GM19468 (cell line): ENCODE results near the gene NFATC1.

Experiments used
- ATAC-seq: cut with Tn5 transposase; IDR thresholded peaks from one replicate; pipeline ENCODE4 v1.9.1; 2021; ENCODE audit warnings: mild to moderate bottlenecking, moderate library complexity, moderate number of reproducible peaks; ENCODE audit not compliant: unreplicated experiment; ENCODE audit errors: extremely low read depth

Gene NFATC1

DNA sequence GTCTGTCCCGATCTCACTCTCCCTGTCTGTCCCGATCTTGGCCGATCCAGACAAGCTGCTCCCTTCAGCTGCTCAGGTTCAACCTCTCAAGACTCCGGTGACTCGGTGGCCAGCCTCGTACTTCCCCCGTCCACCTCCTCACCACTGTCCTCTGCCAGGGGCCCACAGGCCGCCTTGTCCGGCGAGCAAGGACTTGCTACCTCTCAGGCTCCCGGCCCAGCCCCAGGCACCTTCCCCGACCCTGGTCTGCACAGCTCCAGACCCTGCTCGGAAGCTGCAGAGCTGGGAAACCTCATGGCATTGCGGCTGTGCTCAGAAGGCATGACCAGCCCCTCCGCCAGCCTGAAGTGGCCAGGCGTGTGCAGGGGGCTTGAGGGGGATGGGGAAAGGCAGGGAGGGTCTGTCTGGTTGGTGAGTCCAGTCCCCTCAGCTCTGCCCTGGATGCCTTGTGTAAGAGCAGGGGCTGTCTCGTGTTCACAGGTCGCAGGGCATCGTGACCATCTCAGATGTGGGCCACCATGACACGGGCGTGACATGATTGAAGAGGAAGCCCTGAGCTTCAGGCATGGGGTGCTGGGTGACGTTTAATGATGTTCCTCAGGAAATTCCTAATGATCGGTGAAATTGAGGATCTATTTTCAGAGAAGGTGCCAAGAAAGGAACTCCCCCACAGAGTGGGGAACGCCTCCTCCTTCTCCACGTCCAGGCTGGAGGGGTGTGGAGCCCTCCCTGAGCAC, 162.6 kb downstream of the NFATC1 start:
- ATAC-seq, result no peak

DNA sequence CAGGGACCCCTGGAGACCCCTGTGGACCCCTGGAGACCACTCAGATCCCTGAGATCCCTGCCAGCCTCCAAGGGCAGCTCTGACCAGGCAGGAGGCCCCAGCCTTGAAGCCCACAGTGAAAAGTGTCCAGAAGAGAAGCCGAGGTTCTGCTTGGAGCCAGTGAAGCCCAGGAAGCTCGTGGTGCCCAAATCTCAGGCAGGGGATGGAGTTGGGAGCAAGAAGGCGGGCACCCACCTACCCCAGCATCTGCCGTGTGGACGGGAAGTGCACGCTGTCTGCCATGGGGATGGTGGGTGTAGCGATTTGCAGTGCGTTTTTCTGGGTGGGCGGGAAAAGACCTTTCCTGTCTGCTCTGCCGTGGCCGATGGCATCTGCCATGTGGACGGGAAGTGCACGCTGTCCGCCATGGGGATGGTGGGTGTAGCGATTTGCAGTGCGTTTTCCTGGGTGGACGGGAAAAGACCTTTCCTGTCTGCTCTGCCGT, 163.2 kb downstream of the NFATC1 start:
- no peak for ATAC-seq

DNA sequence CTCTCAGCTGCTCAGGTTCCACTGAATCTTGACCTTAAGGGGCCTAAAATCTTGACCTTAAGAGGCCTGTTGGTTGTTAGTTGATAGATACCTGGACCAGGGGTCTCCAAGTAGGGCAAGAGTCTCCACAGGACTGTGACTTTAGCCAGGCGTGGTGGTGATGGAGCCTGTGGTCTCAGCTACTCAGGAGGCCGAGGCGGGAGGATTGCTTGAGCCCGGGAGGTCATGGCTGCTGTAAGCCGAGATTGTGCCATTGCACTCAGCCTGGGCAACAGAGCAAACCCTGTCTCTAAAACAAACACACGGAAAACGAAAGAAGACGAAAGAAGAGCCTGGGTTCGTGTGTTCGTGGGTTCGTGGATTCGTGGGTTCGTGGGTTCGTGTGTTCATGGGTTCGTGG, 163.7 kb downstream of the NFATC1 start:
- ATAC-seq, result no peak

DNA sequence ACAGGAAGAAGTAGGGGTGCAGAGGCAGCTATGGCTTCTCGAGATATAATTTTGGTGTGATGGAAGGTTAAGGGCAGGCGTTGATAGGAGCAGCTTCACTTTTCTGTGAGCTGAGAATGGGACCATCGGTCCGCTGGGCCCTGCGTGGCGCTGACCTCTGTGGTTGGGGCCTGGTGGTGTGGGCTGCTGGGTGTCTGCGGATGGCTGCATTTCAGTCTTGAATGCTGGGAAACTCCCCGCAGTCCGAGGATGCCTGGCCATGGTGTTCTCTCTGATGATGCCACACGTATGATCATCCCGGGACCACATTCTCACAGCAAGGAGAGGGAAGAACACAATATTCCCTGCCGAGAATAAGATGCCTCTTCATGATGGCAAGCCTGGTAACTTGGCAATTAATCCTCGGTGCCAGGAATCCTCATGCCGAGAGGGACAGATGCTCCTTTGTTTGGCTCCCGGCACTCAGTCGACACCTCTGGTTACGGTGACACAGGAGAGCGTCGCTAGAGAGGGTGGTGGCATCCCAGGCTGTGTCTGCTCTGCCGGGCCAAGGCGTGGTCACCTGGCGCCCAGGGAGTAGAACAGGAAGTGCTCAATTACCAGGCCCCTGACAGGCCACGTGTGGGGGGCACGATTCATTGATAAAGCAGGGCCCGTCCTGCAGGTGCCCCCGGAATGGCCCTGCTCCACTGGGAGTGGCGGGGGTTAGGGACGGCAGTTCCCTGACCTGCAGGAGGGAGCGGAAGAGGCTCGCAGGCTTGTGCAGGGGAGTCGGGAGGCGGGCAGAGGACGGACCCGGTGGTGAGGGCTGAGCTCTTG, 164.5 kb downstream of the NFATC1 start:
- ATAC-seq, result no peak

DNA sequence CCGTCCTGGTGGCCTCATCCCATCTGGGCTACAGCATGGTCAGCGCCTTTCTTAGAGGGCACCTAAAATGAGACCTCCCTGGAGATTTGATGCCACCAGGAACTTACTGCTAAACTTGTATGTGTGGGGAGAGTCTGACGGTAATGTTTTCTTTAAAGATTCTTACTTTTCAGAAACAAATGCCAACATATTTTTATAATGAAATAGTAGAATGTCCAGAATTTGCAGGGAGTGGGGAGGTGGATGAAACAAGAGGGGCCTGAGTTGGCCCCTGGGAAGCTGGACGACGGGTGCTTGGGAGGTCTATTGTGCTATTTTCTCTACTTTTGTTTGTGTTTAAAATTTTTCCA, 165.1 kb downstream of the NFATC1 start:
- no peak for ATAC-seq

DNA sequence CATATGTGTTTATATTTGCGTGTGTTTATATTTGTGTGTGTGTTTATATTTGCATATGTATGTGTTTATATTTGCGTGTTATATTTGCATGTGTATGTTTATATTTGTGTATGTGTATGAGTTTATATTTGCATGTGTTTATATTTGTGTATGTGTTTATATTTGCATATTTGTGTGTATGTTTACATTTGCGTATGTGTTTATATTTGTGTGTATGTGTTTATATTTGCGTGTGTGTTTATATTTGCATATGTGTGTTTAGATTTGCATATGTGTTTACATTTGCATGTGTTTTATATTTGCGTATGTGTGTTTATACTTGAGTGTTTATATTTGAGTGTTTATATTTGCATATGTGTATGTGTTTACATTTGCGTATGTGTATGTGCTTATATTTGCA, 168.2 kb downstream of the NFATC1 start:
- ATAC-seq, result no peak

DNA sequence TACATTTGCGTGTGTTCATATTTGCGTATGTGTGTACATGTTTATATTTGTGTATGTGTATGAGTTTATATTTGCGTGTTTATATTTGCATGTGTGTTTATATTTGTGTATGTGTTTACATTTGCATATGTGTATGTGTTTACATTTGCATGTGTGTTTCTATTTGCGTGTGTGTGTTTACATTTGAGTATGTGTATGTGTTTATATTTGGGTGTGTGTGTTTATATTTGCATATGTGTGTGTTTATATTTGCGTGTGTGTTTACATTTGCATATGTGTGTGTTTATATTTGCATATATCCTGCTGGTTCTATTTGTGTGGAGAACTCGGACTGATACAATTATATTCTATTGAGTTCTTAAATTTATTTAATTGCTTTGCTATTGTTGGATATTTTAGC, 168.7 kb downstream of the NFATC1 start:
- ATAC-seq, result no peak

DNA sequence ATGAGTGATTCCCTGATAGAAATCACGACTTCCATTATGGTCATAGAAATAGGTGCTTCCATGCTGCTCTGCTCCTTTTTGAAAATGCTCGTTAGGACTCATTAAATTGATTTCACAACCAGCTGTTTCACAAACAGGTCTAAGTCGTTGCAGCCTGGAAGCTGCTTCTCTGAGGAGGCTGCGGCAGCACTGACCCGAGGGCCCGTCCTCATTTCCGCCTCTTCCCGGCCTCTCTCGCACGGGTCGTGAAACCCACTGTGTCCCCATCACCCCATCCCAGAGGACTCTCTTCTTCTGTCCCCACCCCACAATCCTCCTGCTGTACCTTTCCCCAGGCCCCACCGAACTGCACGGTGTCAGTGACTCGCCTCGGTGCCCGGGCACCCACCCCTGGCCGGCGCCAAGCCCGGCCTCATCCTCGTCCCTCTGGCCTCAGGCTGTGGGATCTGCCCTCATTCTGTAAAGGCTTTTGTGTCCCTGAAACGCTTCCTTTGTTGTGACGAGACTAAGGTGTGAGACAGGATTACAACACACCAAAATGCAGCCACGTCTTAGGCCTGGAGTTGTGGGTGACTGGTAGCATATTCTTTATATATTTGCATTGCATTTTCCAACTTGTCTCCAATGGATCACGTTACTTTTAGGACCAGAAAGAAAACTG, 171.2 kb downstream of the NFATC1 start:
- no peak for ATAC-seq

DNA sequence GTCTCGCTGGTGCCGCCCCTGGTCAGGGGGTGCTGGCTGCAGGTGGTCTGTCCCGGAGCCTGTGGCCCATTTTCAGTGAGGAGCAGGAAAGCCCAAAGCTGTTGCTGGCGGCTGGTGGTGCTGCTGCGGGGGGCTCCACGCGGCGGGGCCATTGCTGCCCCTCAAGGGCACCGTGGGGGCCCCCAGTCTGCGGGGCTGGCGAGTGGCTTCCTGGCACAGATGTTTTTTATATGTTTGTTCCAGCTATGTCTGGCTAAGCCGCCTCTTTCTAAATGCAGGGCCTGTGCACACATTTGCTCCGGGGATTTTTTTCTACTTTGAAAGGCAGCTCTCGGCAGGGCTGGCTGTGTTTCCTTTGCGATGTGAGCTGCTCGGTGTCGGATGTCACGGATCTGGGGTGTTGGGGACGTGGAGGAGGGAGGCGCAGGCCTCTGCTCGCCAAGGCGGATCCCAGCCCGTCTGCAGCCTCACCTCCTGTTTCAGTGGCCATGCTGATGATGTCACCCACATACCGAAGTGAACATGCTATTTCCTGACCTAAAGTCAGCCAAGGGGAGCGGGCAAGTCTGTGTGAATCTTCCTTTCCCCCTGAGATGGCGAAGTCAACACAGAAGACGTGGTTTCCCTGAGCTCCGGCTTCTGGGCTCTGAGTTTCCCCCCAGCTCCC, 171.9 kb downstream of the NFATC1 start:
- ATAC-seq, result no peak

DNA sequence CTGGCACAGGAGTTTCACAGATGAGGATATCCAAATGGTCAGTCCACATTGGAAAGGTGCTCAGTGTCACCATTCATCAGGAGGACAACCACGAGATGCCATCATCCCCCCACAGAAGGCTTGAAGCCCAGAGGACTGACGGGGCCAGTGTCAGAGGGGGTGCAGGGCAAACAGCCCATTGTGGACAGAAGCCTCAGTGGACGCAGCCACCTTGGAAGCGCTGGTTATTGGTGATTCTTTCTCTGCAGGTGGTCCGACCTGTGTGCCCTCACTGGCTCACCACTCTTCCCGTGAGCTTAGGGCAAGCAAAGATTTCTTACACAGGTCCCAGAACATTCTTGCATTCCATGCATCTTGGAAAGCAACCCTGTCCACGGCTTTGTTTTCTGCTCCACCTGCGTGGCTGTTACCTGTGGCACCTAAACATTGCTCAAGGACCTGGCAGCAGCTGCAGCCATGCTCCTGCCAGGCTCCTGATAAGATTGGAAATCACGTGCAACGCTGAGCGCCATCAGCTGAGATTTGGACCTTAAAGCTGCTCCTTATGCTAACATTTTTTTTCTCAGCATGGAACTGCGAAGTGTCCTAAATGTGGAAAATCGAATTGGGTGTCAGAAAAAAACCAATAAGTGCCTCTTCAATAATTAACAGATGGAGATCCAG, 172.9 kb downstream of the NFATC1 start:
- ATAC-seq, result no peak

DNA sequence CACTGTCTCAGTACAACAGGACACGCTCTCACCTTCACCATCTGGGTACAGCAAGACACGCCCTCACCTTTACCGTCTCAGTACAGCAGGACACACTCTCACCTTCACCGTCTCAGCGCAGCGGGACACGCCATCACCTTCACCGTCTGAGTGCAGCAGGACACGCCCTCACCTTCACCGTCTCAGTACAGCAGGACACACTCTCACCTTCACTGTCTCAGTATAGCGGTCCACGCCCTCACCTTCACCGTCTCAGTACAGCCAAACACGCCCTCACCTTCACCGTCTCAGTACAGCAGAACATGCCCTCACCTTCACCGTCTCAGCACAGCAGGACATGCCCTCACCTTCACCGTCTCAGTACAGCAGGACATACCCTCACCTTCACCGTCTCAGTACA, 174.0 kb downstream of the NFATC1 start:
- no peak for ATAC-seq

DNA sequence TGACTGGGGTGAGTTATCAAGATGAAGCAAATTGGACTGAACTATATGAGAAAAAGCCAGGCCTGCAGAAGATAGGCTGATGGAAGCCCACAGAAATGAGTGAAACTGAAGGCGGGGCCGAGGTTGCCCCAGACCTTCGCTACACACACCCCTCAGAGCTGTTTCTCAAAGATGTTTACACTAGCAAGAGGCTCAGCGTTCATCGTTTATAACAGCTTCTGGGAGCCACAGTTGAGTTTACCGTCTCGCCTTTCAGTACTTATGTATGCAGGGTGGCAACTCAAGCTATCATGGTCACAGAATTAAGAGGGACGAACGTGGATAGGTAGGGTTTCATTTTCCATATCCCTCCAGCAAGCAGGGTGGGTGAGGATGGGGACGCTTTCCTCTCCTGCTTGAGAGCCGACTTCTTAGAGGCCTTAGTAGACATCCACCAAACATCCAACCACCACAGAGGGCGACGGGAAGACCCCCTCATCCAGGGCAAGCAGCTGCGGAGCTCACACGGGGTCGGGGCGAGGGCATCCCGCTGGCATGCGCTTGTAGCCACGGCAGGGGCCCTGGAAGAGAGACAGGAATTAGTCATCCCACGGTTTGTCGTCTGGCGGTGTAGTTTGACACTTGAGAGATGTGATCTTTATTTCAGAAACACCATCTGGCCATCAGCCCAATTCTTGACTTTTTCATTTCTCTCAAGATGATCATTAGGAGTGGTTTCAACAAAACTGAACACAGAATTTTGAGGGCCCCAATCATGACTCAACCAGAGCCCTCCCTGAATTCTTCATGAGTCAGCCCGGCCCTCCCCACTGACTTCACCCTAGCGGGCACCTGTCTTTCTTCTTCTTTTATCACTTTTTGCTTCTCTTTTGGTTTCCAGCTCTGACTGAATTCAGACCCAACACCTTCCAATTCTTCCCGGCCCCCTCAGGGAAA, 174.8 kb downstream of the NFATC1 start:
- ATAC-seq, result no peak

DNA sequence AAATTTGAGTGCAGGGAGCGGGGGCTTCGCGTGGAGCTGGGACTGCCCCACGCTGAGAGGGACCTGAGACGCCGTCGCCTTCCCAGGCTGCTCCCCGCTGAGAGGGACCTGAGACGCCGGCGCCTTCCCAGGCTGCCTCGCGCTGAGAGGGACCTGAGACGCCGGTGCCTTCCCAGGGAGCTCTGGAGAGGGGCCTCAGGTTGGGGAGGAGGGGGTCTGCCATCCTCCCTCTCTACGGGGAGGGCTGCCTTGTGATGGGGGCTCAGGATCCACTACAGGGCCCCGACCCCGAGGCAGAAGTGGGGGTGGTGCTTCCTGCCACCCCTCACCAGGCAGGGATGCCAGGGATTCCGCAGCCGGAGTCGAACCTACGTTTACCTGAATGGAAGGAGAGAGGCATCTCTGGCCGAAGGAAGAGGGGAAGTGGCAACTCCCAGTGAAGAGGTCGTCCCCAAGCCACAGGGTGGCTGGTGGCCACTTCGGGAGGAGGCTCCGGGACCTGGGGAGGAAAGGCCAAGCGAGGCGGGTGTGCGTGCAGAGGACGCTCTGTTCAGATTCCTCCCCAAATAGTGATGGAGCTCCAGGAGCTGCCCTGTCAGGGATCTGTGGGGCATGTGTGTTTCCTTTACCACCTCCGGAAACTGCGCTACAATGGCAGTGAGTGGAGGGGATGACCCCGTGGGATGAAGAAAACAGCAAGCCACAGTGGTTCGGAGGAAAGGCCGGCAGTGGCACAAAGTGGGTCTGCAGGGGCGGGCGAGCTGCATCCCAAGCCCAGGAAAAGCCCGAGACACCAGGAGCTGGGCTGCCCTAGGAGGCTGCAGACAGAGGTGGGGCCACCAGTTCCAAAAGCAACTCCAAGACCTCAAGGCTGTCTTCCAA, 175.7 kb downstream of the NFATC1 start:
- no peak for ATAC-seq

DNA sequence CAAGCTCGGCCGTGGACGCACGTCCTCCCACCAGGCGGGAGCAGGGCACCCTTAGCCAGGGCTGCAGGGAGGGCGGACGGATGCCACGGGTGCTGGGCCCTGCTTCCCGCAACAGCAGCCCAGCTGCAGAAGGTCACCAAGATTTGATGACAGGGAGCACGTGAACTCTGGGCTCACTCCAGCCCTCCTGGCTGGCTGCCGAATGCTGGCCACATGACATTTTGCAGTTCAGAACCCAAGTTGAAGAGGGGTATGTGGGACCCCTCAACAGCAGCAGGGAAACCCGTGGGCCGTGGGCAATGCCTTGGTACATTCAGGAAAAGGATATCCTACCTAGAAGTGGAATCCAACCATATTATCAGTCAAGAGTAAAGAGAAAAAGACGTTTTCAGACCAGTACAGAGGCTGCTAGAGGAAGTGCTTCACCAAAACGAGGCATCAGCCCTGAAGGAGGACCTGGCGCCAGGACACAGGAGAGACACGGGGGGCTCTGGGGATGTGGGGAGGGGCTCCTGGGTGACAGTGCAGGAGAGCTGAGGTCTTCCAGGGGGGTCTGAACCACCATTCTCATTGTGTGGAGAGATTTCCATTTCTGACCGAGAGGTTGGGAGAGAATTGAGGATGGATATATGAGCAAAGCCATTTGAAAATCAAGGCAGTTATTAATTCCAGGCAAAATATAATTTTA, 176.5 kb downstream of the NFATC1 start:
- ATAC-seq, result no peak

DNA sequence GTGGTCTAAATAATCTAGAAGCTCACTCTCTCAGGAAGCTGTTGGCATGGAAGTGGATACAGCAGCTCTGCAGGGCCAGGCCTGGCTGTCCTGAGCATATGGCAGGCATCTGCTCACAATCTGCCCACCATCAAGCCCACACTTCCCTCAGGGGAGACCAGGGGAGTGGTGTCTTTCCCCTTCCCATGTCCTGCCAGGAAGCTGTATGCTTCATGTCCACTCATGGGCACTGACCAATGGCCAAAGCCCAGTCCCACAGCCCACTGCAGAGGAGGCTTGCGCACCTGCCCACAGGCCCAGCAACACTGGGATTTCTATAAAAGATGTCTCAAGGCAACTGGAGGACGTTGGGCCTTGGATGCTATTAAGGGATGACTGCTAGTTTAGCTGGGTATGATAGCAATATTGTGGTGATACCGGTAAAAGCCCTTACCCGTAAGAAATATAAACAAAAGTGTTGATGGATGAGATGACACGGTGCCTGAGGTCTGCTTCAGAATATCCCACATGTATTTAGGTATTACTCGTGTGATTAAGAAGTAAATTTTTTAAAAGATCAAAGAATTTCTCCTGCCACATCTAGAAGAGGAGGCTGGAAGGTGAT, 177.2 kb downstream of the NFATC1 start:
- no peak for ATAC-seq

DNA sequence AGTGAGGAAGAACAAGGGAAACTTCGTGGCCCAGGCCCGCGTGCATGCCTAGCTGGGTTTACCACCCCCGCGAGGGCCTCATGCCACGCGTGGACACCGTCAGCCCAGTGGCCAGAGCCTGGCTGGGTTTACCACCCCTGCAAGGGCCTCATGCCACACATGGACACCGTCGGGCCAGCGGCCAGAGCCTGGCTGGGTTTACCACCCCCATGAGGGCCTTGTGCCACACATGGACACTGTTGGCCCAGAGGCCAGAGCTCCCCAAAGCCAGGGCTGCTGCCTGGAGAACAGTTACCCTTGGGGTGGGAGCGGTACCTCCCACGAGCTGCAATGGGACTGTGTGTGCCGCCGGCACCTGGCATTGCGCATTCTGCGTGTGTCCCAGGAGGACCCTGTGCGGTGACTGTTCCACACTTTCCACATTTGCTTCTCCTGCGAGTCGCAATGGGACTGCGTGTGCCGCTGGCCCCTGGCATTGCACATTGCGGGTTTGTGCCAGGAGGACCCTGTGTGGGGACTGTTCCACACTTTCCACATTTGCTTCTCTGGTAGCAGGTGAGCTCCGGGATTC, 178.3 kb downstream of the NFATC1 start:
- ATAC-seq, result no peak
